ENCODE data around the gene TNFSF9.
"Not testable (repeated sequence)": the region's sequence is repeated elsewhere in the genome, so short reads cannot be mapped to it uniquely, and the experiment has no call there.

The TNFSF9 gene

DNA sequence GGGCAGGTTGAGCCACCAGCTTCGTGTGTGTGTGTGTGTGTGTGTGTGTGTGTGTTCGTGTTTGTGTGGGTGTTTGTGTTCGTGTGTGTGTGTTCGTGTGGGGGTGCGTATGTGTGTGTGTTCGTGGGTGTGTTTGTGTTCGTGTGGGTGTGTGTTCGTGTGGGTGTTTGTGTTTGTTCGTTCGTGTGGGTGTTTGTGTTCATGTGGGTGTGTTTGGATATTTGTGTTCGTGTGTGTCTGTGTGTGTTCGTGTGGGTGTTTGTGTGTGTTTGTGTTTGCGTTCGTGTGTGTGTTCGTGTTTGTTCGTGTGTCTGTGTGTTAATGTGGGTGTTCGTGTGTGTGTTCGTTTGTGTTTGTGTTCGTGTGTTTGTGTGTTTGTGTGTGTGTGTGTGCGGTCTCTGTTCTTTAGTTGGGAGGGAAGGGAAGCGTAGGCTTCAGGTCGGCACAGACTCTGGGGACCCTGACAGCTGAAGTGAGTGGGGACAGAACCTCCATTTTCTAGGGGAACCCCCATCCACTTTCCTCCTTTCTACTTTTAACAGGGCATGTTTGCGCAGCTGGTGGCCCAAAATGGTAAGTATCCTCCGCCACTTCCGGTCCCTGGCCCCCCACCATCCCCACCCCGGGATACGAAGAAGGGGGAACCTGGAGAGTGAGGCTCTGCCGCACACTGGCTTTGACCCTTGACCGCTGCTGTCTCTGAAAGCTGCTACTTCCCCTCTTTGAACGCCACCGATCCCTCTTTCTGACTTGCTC is 1.6 kb downstream of the TNFSF9 start:
- DNase-seq (ENCODE audit: low spot score): no peak

DNA sequence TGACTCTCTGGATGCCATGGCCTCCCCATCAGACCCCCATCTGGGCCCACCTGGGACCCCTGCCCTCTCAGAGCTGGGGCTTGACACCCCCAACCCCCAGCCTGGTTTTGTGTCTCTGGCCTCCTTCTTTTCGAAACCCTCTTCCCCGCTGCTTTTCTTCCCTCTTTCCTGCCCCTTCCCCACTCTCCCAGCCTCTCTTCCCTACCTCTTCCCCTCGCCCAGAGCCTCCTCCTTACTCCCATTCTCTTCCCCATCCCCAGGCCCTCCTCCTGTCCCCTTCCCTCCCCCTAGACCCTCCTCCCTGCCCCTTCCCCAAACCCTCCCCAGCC is 2.1 kb downstream of the TNFSF9 start:
- no peak for DNase-seq (ENCODE audit: low spot score)

DNA sequence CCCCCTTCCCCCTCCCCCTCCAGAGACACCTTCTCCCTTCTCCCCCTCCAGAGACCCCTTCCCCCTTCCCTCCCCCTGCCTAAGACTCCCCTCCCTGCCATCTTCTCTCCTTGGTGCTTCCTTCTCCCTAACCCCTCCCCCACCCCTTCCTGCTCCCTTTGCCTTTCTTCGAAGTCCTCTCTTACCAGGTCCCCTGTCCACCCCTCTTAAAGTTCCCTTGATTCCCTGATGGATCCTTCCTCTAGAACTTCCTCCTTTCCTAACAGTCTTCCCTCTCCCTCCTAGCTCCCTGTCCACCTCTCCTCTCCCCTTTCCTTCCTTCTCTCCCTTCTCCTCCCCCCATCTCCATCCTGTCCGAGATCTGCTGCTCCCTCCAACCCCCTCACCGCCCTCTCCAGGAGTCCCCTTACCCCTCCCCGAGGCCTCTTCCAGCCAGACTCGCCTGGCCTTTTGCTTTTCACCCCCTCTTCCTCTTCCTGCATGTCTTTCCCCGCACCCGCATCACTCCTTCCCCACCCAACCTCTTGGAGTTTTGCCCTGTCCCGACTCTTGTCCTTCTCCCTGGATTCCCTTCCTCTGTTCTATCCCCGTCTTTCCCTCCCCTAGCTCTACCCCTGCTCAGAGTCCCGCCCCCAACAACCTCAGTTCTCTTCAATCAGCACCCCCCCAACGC is 3.1 kb downstream of the TNFSF9 start:
- no peak for DNase-seq (ENCODE audit: low spot score)

DNA sequence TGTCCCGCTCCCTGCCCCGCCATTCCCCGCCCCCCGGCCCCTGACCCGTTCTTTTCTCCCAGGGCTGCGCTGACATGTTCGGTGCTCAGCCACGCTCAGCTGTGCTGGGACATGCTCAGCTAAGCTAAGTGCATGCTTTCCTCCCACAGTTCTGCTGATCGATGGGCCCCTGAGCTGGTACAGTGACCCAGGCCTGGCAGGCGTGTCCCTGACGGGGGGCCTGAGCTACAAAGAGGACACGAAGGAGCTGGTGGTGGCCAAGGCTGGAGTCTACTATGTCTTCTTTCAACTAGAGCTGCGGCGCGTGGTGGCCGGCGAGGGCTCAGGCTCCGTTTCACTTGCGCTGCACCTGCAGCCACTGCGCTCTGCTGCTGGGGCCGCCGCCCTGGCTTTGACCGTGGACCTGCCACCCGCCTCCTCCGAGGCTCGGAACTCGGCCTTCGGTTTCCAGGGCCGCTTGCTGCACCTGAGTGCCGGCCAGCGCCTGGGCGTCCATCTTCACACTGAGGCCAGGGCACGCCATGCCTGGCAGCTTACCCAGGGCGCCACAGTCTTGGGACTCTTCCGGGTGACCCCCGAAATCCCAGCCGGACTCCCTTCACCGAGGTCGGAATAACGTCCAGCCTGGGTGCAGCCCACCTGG is 3.7 kb downstream of the TNFSF9 start:
- DNase-seq (ENCODE audit: low spot score): no peak

DNA sequence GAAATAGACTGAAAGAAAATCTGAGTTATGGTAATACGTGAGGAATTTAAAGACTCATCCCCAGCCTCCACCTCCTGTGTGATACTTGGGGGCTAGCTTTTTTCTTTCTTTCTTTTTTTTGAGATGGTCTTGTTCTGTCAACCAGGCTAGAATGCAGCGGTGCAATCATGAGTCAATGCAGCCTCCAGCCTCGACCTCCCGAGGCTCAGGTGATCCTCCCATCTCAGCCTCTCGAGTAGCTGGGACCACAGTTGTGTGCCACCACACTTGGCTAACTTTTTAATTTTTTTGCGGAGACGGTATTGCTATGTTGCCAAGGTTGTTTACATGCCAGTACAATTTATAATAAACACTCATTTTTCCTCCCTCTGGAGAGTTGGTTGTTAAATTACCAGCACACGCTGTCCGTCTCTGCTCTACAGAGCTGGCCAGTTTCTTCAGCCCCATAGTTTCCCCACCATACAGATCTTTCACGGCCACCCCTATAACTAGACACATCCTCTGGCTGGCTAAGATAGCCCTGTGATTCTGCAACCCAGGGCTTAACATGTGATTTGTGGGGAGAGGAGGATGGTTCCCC is 4.8 kb downstream of the TNFSF9 start:
- DNase-seq (ENCODE audit: low spot score): no peak

DNA sequence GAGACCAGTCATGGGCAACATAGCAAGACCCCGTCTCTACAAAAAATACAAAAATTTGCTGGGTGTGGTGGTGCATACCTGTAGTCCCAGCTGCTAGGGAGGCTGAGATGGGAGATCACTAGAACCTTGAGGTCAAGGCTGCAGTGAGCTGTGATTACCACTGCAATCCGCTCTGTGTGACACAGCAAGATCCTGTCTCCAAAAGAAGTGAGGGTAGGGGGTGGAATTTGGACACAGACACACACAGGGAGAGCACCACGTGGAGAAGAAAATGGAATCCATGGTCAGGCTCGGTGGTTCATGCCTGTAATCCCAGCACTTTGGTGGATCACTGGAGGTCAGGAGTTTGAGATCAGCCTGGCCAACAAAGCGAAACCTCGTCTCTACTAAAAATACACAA is 8.7 kb downstream of the TNFSF9 start:
- DNase-seq (ENCODE audit: low spot score): no peak

DNA sequence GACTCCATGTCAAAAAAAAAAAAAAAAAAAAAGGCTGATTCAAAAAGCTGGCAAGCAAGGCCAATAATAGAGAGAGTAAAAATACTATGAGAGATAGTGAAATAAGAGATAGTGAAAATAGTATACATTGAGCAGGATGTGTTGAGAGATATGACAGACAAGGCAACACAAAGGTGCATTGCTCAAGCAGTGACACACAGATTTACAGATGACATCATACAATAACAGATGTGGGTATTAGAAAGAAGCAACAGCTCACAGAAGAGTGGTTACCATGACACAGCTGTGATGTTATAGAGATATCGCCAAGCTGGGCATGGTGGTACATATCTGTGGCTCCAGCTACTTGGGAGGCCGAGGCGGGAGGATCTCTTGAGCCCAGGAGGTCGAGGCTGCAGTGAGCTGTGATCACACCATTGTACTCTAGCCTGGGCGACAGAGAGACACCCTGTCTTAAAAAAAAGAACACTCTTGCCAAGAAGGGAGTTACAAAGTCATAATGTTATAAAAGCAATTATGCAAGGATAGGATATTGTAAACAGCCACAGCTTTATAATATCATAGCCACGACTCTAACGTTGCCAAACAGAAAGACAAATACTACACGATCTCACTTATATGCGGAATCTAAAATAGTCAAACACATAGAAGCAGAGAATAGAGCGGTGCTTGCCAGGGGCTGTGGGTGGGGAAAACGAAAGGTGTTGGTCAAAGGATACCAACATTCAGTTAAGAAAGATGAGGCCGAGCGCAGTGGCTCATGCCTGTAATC is 10.3 kb downstream of the TNFSF9 start:
- no peak for DNase-seq (ENCODE audit: low spot score)

DNA sequence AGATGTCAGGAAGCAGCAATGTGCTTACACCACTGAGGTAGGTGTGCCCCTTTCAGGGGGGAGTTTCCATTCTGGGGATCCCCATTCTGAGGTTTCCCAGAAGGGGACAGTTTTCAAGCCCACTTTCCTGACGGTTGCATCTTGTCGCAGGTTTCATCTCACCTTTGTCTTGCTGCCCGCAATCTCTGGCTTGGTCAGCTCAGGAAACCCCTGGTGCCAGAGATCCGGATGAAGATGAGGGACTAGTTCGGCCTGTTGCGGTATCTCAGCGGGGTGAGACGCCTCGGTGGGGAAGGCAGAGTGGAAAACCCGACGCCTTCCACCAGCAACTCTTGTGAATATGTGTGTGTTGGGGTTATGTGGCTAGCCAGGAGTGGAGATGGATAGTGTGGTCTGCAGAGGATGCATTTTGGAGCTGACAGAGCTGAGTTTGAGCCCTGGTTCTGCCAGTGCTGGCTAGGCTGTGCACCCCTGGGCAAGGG is 13.1 kb downstream of the TNFSF9 start:
- DNase-seq (ENCODE audit: low spot score): no peak

DNA sequence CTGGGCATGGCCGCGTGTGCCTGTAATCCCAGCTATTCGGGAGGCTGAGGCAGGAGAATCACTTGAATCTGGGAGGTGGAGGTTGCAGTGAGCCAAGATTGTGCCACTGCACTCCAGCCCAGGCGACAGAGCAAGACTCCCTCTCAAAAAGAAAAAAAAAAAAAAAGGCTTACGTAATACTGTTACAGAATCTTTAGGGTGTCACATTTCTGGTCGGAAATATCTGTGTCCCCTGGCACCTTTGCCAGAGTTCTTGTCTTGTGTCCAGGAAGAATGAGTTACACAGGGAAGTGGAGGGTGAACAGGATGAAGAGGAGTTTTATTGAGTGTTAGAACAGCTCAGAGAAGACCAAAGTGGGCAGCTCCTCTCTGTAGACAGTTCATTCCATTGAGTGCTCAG is 19.9 kb downstream of the TNFSF9 start:
- DNase-seq (ENCODE audit: low spot score): not testable (repeated sequence)

DNA sequence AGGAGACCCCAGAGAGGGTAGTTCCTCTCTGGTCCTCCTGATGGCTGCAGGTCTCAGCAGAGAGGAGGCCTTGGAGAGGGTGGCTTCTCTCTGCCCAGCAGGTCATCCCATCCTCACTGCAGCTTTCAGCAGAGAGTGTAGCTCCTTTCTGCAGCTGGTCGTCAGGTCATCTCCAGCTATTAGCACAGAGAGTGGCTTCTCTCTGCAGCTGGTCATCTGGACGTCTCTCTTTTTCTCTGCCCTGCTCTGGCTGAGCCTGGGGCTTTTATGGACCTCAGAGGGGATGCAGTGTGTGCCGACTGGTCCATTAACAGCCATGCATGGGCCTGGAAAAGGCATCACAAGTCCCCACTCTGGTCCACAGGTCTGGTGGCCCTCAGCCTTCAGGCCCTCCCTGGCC is 20.3 kb downstream of the TNFSF9 start:
- no peak for DNase-seq (ENCODE audit: low spot score)

DNA sequence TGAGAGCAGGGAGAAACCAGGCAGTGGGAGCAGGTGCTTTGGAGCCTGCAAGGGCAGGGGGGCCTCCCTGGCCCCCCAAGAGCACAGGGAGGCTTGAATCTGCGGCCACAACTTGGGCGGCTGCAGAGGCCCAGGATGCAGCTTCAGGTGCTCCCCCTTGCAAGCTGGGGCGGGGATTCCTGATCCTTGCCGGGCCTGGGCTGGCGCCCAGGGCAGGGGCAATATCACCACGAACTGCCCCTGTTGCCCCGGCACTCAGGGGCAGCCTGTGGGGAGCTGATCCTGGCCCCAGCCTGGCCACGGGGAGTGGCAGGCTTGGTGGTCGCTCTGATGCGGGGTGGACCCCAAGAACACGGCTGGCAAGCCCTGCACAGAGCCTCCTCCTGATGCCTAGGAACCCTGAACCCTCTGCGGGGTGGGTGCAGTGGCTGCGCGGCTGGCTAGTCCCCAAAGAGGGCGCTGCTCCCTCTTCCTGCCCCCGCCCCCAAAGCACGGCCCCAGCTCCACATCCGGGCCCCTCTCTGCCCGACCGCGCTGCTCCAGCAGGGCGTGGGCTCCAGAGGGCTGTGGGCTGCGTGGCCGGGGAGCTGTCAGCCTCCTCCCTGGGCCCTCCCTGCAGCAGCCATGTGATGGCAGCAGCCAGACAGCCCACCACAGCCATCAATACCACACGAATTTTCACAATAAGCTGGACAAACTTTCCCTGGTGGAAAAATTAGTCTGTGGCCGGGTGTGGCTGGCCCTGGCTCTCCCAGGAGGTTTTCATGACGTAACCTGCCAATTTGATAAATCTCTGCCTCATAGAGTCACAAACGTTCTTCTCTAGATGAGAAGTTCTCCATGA is 21.0 kb downstream of the TNFSF9 start:
- no peak for DNase-seq (ENCODE audit: low spot score)

DNA sequence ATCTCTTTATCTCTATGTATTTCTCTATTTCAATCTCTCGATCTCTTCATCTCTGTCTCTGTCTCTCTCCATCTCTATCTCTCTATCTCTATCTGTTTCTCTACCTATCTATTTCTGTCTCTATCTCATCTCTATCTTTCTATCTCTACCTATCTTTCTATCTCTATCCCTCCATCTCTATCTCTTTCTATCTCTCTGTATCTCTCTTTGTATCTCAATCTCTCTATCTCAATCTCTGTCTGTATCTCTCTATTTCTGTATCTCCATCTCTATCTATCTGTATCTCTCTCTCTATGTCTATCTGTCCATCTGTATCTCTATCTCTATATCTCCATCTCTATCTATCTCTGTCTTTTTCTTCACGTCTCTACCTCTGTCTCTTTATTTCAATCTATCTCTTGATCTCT is 25.2 kb downstream of the TNFSF9 start:
- DNase-seq (ENCODE audit: low spot score): no peak

DNA sequence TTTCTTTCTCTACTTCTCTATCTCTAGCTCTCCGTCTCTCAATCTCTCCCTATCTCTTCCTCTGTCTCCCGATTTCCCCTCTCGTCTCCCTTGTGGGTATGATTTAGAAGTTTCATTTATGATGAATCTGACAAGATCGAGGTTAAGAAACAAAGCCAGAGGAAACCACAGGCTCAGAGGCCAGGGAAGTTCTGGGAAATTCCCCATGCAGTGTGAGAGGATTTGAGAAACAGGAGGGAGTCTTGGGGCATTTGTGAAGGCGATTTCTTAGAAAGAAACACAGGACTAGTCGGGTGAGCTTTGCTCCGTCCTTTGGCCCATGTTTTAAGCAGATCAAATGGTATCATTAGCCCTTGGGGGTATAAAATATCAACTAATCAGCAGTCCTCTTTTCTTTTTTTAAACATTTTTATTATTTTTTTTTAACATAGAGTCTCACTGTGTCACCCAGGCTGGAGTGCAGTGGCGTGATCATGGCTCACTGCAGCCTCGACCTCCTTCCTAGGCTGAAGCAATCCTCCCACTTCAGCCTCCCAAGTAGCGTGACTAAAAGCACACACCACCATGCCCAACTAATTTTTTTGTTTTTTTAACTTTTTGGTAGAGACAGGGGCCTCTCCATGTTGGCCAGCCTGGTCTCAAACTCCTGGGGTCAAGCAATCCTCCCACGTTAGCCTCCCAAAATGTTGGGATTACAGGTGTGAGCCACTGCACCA is 25.8 kb downstream of the TNFSF9 start:
- no peak for DNase-seq (ENCODE audit: low spot score)

DNA sequence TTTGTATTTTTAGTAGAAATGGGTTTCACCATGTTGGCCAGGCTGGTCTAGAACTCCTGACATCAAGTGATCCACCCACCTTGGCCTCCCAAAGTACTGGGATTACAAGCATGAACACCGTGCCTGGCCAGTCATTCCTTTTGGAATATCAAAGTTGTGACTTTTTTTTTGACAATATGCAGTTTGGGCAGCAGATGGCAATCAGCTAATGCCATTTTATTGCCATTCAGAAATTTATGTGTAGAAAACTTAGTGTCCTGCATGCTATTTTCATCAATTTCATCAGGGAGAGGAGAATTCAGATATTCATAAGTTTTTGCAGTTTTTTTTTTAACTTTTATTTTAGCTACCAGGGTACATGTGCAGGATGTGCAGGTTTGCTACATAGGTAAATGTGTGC is 31.6 kb downstream of the TNFSF9 start:
- not testable (repeated sequence) for DNase-seq (ENCODE audit: low spot score)

DNA sequence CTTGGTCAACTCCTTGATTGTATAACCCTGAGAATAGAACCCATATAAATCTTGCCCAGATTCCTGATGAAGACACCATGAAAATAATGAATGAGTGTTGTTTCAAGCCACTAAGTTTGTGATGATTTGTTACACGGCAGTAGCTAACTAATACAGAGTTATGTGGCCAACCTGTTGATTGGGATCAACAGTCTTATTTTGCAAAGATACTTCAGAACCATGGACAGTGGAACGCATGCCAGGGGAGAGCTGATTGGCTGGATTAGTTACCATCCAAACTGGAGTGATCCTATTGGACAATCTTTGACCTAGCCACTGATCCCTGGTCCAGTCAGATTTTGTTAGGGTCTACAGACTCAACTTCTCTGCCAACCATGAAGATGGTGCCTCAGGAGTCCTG is 33.6 kb downstream of the TNFSF9 start:
- no peak for DNase-seq (ENCODE audit: low spot score)

DNA sequence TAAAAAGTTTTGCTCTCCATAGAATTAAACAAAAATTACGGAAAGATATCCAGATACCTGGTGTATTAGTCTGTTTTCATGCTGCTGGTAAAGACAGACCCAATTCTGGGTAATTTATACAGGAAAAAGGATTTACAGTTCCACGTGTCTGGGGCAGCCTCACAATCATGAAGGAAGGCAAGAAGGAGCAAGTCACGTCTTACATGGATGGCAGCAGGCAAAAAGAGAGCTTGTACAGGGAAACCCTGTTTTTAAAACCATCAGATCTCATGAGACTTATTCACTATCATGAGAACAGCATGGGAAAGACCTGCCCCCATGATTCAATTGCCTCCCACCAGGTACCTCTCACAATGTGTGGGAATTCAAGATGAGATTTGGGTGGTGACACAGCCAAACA is 35.9 kb downstream of the TNFSF9 start:
- DNase-seq (ENCODE audit: low spot score): not testable (repeated sequence)

DNA sequence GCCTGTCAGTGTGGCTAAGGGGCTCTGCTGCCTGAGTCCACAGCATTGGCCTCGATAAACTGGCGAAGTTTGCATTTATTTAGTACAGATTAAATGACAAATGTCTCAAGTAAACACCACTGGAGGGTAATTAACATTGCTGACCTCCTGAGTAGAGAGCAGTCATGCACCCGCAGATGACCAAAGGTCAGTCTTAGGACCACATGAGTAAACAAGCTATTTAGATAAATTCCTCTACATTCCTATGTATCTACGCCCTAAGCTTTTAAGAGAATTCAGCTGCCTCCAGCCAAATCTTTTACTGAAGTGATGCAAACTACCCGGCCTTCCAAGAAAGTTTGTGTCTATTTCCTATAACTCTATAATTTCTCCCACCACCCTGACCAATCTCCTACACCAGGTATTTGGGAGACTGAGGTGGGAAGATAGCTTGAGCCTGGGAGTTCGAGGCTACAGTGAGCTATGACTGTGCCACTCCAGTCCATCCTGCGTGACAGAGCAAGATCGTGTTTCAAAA is 37.2 kb downstream of the TNFSF9 start:
- DNase-seq (ENCODE audit: low spot score): no peak

DNA sequence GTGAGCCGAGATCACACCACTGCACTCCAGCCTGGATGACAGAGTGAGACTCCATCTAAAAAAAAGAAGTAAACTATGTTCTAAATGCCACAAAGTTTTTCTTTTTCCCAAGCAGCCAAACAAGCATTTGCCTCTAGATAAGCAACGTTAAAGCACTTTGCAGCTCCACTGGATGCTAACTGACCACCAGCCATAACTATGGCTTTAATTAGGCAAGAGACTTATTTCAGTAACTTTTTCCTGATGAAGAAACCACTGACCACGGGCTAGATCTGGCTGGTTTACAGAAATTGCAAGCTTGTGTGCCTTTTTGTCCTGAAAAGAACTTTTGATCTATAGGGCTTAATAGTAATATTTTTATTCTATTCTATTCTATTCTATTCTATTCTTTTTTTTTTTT is 38.0 kb downstream of the TNFSF9 start:
- DNase-seq (ENCODE audit: low spot score): no peak

DNA sequence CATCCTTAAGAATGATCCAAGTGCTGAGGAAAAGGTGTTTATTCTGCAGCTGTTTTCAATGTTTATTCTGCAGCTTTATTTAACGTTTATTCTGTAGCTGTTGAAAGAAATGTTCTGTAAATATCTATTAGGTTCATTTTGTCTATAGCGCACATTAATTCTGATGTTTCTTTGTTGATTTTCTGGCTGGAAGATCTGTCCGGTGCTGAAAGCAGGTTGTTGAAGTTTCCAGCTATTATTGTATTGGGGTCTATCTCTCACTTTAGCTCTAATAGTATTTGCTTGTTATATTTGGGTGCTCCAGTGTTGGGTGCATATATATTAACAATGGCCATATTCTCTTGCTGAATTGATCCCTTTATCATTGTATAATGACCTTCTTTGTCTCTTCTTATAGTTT is 39.9 kb downstream of the TNFSF9 start:
- no peak for DNase-seq (ENCODE audit: low spot score)

DNA sequence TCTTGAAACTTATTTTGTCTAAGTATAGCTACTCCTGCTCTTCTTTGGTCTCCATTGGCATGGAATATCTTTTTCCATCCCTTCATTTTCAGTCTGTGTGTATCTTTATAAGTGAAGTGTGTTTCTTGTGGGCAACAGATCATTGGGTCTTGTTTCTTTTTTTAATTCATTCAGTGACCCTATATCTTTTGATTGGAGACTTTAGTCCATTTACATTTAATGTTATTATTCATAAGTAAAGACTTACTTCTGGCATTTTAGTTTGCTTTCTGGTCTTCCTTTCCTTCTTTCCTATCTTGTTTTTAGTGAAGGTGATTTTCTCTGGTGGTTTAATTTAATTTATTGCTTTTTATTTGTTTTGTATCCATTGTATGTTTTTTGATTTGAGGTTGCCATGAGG is 40.3 kb downstream of the TNFSF9 start:
- DNase-seq (ENCODE audit: low spot score): no peak
